Neural cell (in vitro differentiated cells): Measurements from ENCODE around the gene TEX28. TPM values are rescaled to one million over a fixed set of nuclear protein-coding genes. Genes with fewer than 3 reads are reported as not detected.
"Not testable (repeated sequence)": the region's sequence is repeated elsewhere in the genome, so short reads cannot be mapped to it uniquely, and the experiment has no call there.

Experiments
- H2AFZ ChIP-seq: fragments of 200-600, 300-800 bp; sonication (generic), shearing (Covaris generic); 2 replicates; pipeline ENCODE4 v1.6.0; 2014; ENCODE audit warnings: low read depth, mild to moderate bottlenecking, antibody characterized with exemption, low read length, moderate library complexity
- H3F3A ChIP-seq: fragments of 200-600 bp; shearing (Covaris generic); 2 replicates; pipeline ENCODE4 v1.6.1; 2016; ENCODE audit warnings: mild to moderate bottlenecking, moderate library complexity, mixed read lengths, antibody characterized with exemption, low read length; ENCODE audit not compliant: insufficient read depth, poor library complexity, severe bottlenecking
- H3K27ac ChIP-seq: fragments of 200-600, 300-800 bp; sonication (generic), shearing (Covaris generic); 2 replicates; pipeline ENCODE4 v1.5.1; 2014; ENCODE audit warnings: mild to moderate bottlenecking, low read length, moderate library complexity
- H3K27me3 ChIP-seq: fragments of 300-800, 200-600 bp; sonication (generic), shearing (Covaris generic); 2 replicates; pipeline ENCODE4 v1.6.0; 2014; ENCODE audit warnings: mild to moderate bottlenecking, low read depth, low read length, moderate library complexity; ENCODE audit not compliant: insufficient read depth
- H3K36me3 ChIP-seq: fragments of 300-800, 200-600 bp; sonication (generic), shearing (Covaris generic); 2 replicates; pipeline ENCODE4 v1.5.1; 2014; ENCODE audit warnings: mild to moderate bottlenecking, antibody characterized with exemption, low read length, moderate library complexity; ENCODE audit not compliant: insufficient read depth
- H3K4me2 ChIP-seq: fragments of 300-800, 200-600 bp; sonication (generic), shearing (Covaris generic); 2 replicates; pipeline ENCODE4 v1.6.0; 2014; ENCODE audit warnings: mild to moderate bottlenecking, low read length
- H3K4me3 ChIP-seq: fragments of 300-800, 200-600 bp; sonication (generic), shearing (Covaris generic); 2 replicates; pipeline ENCODE4 v1.5.1; 2014; ENCODE audit warnings: mild to moderate bottlenecking, low read length, moderate library complexity
- H3K79me2 ChIP-seq: fragments of 200-600 bp; shearing (Covaris generic); replicated peaks from 2 replicates; pipeline ENCODE4 v1.6.0; 2014; ENCODE audit warnings: mild to moderate bottlenecking, low read length, moderate library complexity; ENCODE audit not compliant: insufficient read depth
- H3K9ac ChIP-seq: fragments of 300-800, 200-600 bp; sonication (generic), shearing (Covaris generic); 2 replicates; pipeline ENCODE4 v1.6.1; 2016; ENCODE audit warnings: mild to moderate bottlenecking, low read length, mixed read lengths
- H3K9me2 ChIP-seq: fragments of 200-600 bp; shearing (Covaris generic); 2 replicates; pipeline ENCODE4 v1.6.1; 2016; ENCODE audit warnings: mild to moderate bottlenecking, low read length, mixed read lengths; ENCODE audit not compliant: insufficient read depth
- H3K9me3 ChIP-seq: fragments of 200-600, 300-800 bp; sonication (generic), shearing (Covaris generic); 2 replicates; pipeline ENCODE4 v1.6.1; 2016; ENCODE audit warnings: mild to moderate bottlenecking, mixed run types, low read length, moderate library complexity, mixed read lengths
- H4K20me1 ChIP-seq: fragments of 200-600 bp; shearing (Covaris generic); 2 replicates; pipeline ENCODE4 v1.6.1; 2016; ENCODE audit warnings: mild to moderate bottlenecking, mixed run types; ENCODE audit not compliant: insufficient read depth
- CTCF ChIP-seq: fragments of 450-650 bp; IDR thresholded peaks from 2 replicates; pipeline ENCODE4 v1.5.1; 2014; ENCODE audit warnings: antibody characterized with exemption, mild to moderate bottlenecking, moderate library complexity; ENCODE audit not compliant: poor library complexity, severe bottlenecking
- POLR2AphosphoS5 ChIP-seq: IDR thresholded peaks from 2 replicates; pipeline ENCODE4 v1.6.1; 2012
- REST ChIP-seq: IDR thresholded peaks from 2 replicates; pipeline ENCODE4 v1.6.1; 2012; ENCODE audit warnings: borderline replicate concordance
- SMC3 ChIP-seq: fragments of 450-650 bp; conservative IDR thresholded peaks from 2 replicates; pipeline ENCODE4 v1.6.1; 2014; ENCODE audit warnings: antibody characterized with exemption, mild to moderate bottlenecking, moderate library complexity; ENCODE audit not compliant: poor library complexity
- TAF1 ChIP-seq: IDR thresholded peaks from 2 replicates; pipeline ENCODE4 v1.6.1; 2012; ENCODE audit warnings: low read depth
- polyA plus RNA-seq: library from polyadenylated mRNA; depleted of rRNA; stranded (reverse); fragments of >200 nt; gene quantifications from 2 replicates; pipeline ENCODE4 v1.2.3, GENCODE V29; 2014

Gene TEX28
- polyA plus RNA-seq, 1 donor from 2014 or later: not detected

GRCh38 chrX:154295664-154296310 lies 863 bp upstream of the TEX28 start, which contains the start of gene TKTL1:
Gene TKTL1 (plus strand): TSS chrX:154295795. CDS start chrX:154295860, 65 bp downstream.
- no peak within 1 kb of the TSS for H2AFZ ChIP-seq
- H3K4me3 ChIP-seq: no peak within 1 kb of the TSS
- H3K9me2 ChIP-seq: no peaks in the 10 kb centered on the region
- H3K79me2 ChIP-seq: no peaks in the 10 kb centered on the region
- H3K36me3 ChIP-seq: no peaks in the 10 kb centered on the region
- no peak within 1 kb of the TSS for H3K4me2 ChIP-seq
- no peaks in the 10 kb centered on the region for H3K27me3 ChIP-seq
- no peak within 1 kb of the TSS for H3K9ac ChIP-seq
- no peak within 1 kb of the TSS for H3K27ac ChIP-seq
- H4K20me1 ChIP-seq: no peaks in the 10 kb centered on the region
- no peaks in the 10 kb centered on the region for H3F3A ChIP-seq
- H3K9me3 ChIP-seq: no peaks in the 10 kb centered on the region
- TF ChIP-seq CTCF (no peak), POLR2AphosphoS5 (no peak), REST (no peak), TAF1 (no peak), SMC3 (no peak)

GRCh38 chrX:154286406-154286805 lies 8.5 kb downstream of the TEX28 start:
- H3K27ac ChIP-seq, H3K9ac ChIP-seq, H3K4me3 ChIP-seq, H3K4me2 ChIP-seq, H3K36me3 ChIP-seq, H3K27me3 ChIP-seq, H3K9me3 ChIP-seq, H2AFZ ChIP-seq, H4K20me1 ChIP-seq, H3F3A ChIP-seq, H3K79me2 ChIP-seq, H3K9me2 ChIP-seq: not testable (repeated sequence)

GRCh38 chrX:154284489-154285338 lies 10.2 kb downstream of the TEX28 start:
- H3F3A ChIP-seq, H3K4me2 ChIP-seq, H3K27ac ChIP-seq, H4K20me1 ChIP-seq, H2AFZ ChIP-seq, H3K79me2 ChIP-seq, H3K9me3 ChIP-seq, H3K4me3 ChIP-seq, H3K27me3 ChIP-seq, H3K9ac ChIP-seq, H3K9me2 ChIP-seq, H3K36me3 ChIP-seq: not testable (repeated sequence)

- H2AFZ ChIP-seq, H3K4me2 ChIP-seq, H3K4me3 ChIP-seq, H3F3A ChIP-seq, H3K79me2 ChIP-seq, H4K20me1 ChIP-seq, H3K9me2 ChIP-seq, H3K27me3 ChIP-seq, H3K27ac ChIP-seq, H3K36me3 ChIP-seq, H3K9ac ChIP-seq, H3K9me3 ChIP-seq: not testable (repeated sequence)
Observed at GRCh38 chrX:154269245-154269644, 25.7 kb downstream of the TEX28 start.

GRCh38 chrX:154263072-154263471 lies 31.9 kb downstream of the TEX28 start:
- H3K4me3 ChIP-seq, H3K27me3 ChIP-seq, H3K9ac ChIP-seq, H3K4me2 ChIP-seq, H3K9me2 ChIP-seq, H3F3A ChIP-seq, H3K79me2 ChIP-seq, H4K20me1 ChIP-seq, H3K27ac ChIP-seq, H3K36me3 ChIP-seq, H2AFZ ChIP-seq, H3K9me3 ChIP-seq: not testable (repeated sequence)
